GM12878 (cell line): ENCODE measurements around the gene NUDT22. TPM values are rescaled to one million over a fixed set of nuclear protein-coding genes. Genes with fewer than 3 reads are reported as not detected.

Experiments
- ATF7 ChIP-seq: fragments of 450-650 bp; IDR thresholded peaks from 2 replicates; pipeline ENCODE4 v1.6.1; 2016; ENCODE audit warnings: low read depth, mild to moderate bottlenecking
- BCL11A ChIP-seq: IDR thresholded peaks from 2 replicates; pipeline ENCODE4 v1.6.1; 2011; ENCODE audit warnings: low read depth, low read length
- BHLHE40 ChIP-seq, 2 experiments: fragments of 450-650 bp in 1 of 2; IDR thresholded peaks; 2 replicates each; pipeline ENCODE4 v1.6.1; 2011 to 2017; ENCODE audit warnings: low read depth in 2 of 2, borderline replicate concordance in 1 of 2, improper control_type of control experiment in 1 of 2, low read length in 1 of 2, mild to moderate bottlenecking in 1 of 2
- GATAD2B ChIP-seq: fragments of 450-650 bp; conservative IDR thresholded peaks from 2 replicates; pipeline ENCODE4 v1.6.1; 2017; ENCODE audit warnings: low read depth, mild to moderate bottlenecking, moderate library complexity
- HCFC1 ChIP-seq: fragments of 150-350 bp; IDR thresholded peaks from 2 replicates; pipeline ENCODE4 v1.6.1; 2014; ENCODE audit warnings: low read length
- HDGF ChIP-seq: fragments of 450-650 bp; IDR thresholded peaks from 2 replicates; pipeline ENCODE4 v1.6.1; 2016; ENCODE audit warnings: antibody characterized with exemption
- JUND ChIP-seq: IDR thresholded peaks from 2 replicates; pipeline ENCODE4 v1.6.1; 2012; ENCODE audit warnings: low read depth, mild to moderate bottlenecking, low read length, improper control_type of control experiment, moderate library complexity
- KLF5 ChIP-seq: fragments of 450-650 bp; IDR thresholded peaks from 2 replicates; pipeline ENCODE4 v1.6.1; 2014; ENCODE audit warnings: mild to moderate bottlenecking; ENCODE audit not compliant: partially characterized antibody
- LARP7 ChIP-seq: fragments of 450-650 bp; IDR thresholded peaks from 2 replicates; pipeline ENCODE4 v1.6.1; 2017; ENCODE audit warnings: mild to moderate bottlenecking
- MYB ChIP-seq: fragments of 150-350 bp; IDR thresholded peaks from 2 replicates; pipeline ENCODE4 v1.6.1; 2014; ENCODE audit warnings: mild to moderate bottlenecking, low read depth, low read length, borderline replicate concordance
- NBN ChIP-seq: fragments of 450-650 bp; IDR thresholded peaks from 2 replicates; pipeline ENCODE4 v1.6.1; 2016
- RCOR1 ChIP-seq: conservative IDR thresholded peaks from 2 replicates; pipeline ENCODE4 v1.6.1; 2012; ENCODE audit warnings: low read depth, low read length, improper control_type of control experiment
- SIN3A ChIP-seq: IDR thresholded peaks from 2 replicates; pipeline ENCODE4 v1.6.1; 2012; ENCODE audit warnings: low read depth, low read length, improper control_type of control experiment
- SKIL ChIP-seq: fragments of 450-650 bp; IDR thresholded peaks from 2 replicates; pipeline ENCODE4 v1.6.1; 2017; ENCODE audit warnings: mild to moderate bottlenecking, low read depth, inconsistent platforms; ENCODE audit not compliant: poor library complexity, severe bottlenecking
- TCF3 ChIP-seq: IDR thresholded peaks from 2 replicates; pipeline ENCODE4 v1.6.1; 2012; ENCODE audit warnings: low read depth, mild to moderate bottlenecking, low read length, borderline replicate concordance; ENCODE audit not compliant: insufficient read depth
- ZBTB40 ChIP-seq: fragments of 450-650 bp; IDR thresholded peaks from 2 replicates; pipeline ENCODE4 v1.6.1; 2016; ENCODE audit warnings: mild to moderate bottlenecking, moderate library complexity, borderline replicate concordance
- ZNF207 ChIP-seq: fragments of 450-650 bp; IDR thresholded peaks from 2 replicates; pipeline ENCODE4 v1.6.1; 2014; ENCODE audit warnings: antibody characterized with exemption, mild to moderate bottlenecking, borderline replicate concordance
- ZNF687 ChIP-seq: fragments of 450-650 bp; IDR thresholded peaks from 2 replicates; pipeline ENCODE4 v1.6.1; 2017; ENCODE audit warnings: mild to moderate bottlenecking, moderate library complexity
- polyA plus RNA-seq, 11 experiments: library from polyadenylated mRNA; depleted of rRNA in 4 of 11; unstranded in 6 of 11; stranded (reverse) in 5 of 11; fragments of >200 nt; fragmentation: Nextera tagmentation in 4 of 11; fragmentation: Illumina TruSeq in 1 of 11; extraction: Ambion mirVana in 4 of 11; extraction: Trizol in 1 of 11; gene quantifications; 1 replicate in 1 of 11; 2 replicates in 10 of 11; pipeline versions ENCODE4 v1.2.1 to v1.2.3, GENCODE V29; 2011 to 2016; ENCODE audit warnings: inconsistent platforms in 2 of 11, missing spikeins in 2 of 11, low read depth in 1 of 11
- total RNA-seq, 4 experiments: library from RNA; depleted of rRNA in 3 of 4; stranded (reverse); fragments of >200 nt in 3 of 4; fragmentation: Illumina TruSeq in 1 of 4; extraction: Trizol in 1 of 4; gene quantifications; 2 replicates each; pipeline versions ENCODE4 v1.2.1 to v1.2.3, GENCODE V29; 2013 to 2021

The NUDT22 gene
- total and polyA plus RNA-seq, 10 of the 15 experiments (the other 5 are each of a cell fraction or from before 2014, with no cell fraction given) = 6.7 to 115 (median 64.7) TPM

- TF ChIP-seq ZNF687 (no peak), HCFC1 (peak; percentile 25; the same call in 1 of the 2 replicates), GATAD2B (peak; percentile 91; the same call in 1 of the 2 replicates), SKIL (no peak), HDGF (peak; percentile 9; the same call in 1 of the 2 replicates), ZBTB40 (peak; percentile 52; the same call in 1 of the 2 replicates), RCOR1 (no peak), JUND (no peak), KLF5 (peak; percentile 22), NBN (0 out of 2 replicates have a peak, but pooled peaks have one; percentile 37), SIN3A (peak; percentile 20; the same call in 1 of the 2 replicates), BCL11A (0 out of 2 replicates have a peak, but pooled peaks have one; percentile 2), BHLHE40 (IDR thresholded peaks at IDR 0.05; ENCODE audit: borderline replicate concordance in 1 of 2, low read depth in 2 of 2, low read length in 1 of 2) (peak in 1 of 2 experiments; percentile 12; a peak in 2 of 4 replicates), MYB (no peak), LARP7 (peak; percentile 90), ZNF207 (0 out of 2 replicates have a peak, but pooled peaks have one; percentile 56), TCF3 (no peak), ATF7 (no peak)
Measured at GRCh38 chr11:64241491-64242374, 15.7 kb downstream of the NUDT22 start (continued).
